Right renal pelvis (tissue), 4 donors: ENCODE measurements around the gene CETP. TPM values are rescaled to one million over a fixed set of nuclear protein-coding genes. Genes with fewer than 3 reads are reported as not detected.
"Not testable (repeated sequence)": the region's sequence is repeated elsewhere in the genome, so short reads cannot be mapped to it uniquely, and the experiment has no call there.

Source experiments
- DNase-seq, 4 donors: peaks; one replicate each; pipeline ENCODE4 v3.0.0-alpha.2; 2013; ENCODE audit warnings: low read depth in 4 of 4, low spot score in 3 of 4, missing footprints in 1 of 4
- polyA plus RNA-seq, 4 donors: library from polyadenylated mRNA; unstranded; fragments of 120-200 nt; gene quantifications; one replicate each; pipeline ENCODE4 v1.2.1, GENCODE V29; 2013; ENCODE audit not compliant: insufficient read length in 4 of 4

CETP gene
- polyA plus RNA-seq, 4 donors, result 11.6 to 16.4 (median 12.9) TPM

DNA sequence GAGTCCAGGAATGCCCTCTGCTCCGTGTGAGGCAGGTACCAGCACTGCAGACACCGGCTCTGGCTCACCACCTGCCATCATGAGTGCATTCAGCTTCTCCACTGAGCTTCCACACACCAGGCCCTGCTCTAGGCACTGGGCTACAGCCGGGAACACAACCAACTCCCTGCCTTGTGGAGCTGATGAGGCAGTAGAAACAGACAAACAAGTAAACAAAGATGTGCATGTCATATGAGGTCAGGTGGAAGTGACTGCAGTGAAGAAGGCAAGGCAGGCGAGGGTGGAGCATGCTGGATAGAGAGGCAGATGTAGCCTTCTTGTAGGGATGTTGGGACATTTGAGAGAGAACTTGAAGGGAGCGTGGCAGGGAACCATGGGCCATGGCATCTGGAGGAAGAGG, 32.6 kb downstream of the CETP start:
- no peak for DNase-seq

- no peak for DNase-seq
Measured at GRCh38 chr16:56995136-56995805, 33.5 kb downstream of the CETP start.

DNA sequence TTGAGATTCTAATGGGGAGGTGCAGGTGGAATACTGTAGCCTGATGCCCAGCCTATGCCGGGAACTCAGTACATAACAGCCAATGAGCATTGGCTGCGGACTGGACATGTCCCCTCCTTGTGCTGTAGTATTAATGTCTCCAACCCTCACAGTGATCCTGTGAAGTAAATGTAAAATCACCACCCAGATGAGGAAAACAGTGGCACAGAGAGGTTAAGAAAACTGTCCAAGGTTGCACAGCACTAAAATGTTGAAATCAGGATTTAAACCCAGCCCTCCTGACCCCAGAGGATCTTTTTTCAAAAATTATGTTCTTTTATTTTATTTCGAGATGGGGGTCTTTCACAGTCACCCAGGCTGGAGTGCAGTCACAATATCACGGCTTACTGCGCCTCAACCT, 35.5 kb downstream of the CETP start:
- DNase-seq, result no peak

DNA sequence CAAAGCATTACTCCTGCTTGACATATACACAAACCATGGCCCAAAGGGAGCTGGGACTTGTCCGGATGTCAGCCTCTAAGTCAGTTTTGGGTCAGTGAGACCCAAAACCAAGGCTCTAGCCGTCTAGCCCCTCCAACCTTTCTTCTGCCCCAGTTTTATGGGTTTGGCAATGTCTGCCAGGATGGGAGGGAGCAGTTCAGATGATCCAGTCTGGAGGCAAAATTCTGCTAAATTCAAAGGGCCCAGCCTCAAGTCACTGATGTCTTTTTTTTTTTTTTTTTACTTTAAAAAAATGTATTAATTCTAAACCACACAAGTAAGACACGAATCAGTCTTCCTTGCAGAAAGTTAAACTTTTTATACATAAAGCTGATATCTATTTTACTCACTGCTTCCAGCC, 36.2 kb downstream of the CETP start:
- no peak for DNase-seq

GRCh38 chr16:56998352-56998751, 36.6 kb downstream of the CETP start:
- no peak for DNase-seq

- no peak for DNase-seq
Measured at GRCh38 chr16:56998861-56999260, 37.1 kb downstream of the CETP start.

DNA sequence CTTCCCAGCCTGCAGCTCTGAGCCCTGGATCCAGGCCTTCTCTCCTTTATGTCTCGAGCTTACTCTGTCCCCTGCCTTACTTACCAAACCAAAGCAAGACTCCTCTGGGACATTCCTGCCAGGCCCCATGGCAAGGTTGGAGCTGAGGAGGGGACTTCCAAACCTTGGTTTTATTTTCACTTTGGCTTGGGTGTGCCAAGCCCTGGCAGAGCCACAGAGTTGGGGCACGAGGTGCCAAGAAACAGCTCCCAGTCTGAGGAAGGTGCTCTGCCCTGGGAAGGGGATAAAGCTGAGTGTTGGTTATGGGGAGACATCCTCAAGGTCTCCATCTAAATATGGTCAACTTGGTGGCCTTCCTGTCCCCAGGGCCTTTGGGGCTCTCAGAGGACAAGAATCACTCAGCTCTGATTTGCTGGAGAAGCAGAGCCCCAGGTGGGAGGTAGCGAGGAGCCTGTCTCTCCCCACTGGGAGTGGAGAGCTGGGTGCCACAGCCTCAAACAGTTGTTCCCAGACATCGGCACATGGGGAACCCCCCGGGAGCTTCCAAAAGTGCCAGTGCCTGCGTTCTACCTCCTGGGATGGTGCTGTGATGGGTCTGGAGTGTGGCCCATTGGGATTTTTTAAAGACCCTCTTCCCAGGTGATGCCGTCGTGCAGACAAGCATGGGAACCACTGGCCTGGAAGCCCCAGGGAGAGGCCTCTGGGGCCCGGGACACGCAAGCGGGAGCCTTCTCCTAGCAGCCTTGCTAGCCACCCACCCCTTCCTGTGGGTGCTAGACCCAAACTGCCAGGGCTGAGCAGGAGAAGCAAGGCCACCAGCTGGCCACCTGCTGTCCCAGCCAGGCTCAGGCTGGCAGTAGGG, 37.9 kb downstream of the CETP start:
- no peak for DNase-seq

- no peak for DNase-seq
Measured at GRCh38 chr16:57000271-57001025, 38.7 kb downstream of the CETP start.

DNA sequence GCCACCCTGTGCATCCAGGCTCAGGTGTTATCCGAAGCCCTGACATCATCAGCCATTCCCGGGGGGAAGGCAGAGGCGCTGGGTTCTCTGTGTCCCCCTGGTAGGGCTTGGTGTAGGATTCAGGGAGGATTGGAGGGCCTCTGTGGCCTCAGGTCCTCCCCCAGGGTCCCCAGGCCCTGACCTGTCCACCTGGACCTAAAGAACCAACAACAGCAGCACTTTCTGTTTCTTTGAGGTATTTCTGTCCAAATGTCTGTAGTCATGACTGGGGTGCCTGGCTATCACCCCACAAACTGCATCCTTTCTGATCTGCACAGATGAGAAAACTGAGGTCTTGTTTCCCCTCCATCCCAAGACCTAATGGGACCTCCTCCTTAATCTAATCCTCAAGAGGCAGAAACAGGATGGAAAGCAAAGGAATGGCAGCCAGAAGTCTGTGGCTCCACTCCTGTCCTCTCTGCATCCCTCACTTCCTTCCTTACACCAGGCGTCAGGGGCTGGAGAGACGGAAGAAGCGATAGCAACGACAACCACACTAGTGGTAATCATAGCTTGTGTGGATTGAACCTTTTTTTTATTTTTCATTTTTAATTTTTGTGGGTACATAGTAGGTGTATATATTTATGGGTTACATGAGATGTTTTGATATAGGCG, 39.4 kb downstream of the CETP start:
- no peak for DNase-seq

DNA sequence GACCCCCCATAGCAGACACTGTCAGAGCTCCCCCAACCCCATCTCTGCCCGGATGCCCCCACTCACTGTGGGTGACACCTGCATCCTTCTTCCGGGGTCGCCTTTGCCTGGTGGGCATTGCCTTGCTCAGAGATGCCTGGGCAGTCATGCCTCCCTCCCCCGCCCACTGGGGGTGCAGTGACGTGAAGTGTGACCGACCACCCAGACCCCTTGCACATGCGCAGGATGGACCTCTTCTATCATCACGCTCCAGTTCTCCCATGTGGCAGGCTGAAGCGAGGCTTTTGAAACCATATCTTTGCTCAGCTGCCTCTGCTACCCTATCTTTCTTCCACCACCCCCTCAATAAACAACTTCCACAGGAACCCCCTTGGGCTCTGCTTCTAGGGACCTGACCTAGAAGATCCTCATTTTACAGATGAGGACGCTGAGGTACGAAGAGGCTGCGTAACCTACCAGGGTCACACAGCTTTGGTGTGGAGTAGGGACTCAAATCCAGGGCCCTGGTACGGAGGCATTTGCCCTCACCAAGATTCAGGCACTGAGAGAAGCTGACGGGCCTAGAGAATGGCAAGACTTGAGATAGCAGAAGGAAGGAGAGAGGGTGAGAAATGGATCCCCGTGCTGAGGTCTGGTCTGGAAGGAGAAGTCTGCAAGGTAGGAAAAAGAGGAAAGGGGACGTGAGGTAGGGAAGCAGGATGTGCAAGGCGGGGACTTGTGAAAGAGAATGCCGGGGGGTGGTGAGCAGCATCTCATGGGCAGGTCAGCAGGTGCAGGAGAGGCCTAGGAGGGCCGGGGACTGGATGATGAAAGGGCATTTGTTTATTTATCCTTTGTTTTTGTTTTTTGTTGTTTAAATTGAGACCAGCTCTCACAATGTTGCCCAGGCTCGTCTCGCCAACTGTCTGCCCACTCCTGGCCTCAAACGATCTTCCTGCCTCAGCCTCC, 42.0 kb downstream of the CETP start:
- DNase-seq, result no peak

DNA sequence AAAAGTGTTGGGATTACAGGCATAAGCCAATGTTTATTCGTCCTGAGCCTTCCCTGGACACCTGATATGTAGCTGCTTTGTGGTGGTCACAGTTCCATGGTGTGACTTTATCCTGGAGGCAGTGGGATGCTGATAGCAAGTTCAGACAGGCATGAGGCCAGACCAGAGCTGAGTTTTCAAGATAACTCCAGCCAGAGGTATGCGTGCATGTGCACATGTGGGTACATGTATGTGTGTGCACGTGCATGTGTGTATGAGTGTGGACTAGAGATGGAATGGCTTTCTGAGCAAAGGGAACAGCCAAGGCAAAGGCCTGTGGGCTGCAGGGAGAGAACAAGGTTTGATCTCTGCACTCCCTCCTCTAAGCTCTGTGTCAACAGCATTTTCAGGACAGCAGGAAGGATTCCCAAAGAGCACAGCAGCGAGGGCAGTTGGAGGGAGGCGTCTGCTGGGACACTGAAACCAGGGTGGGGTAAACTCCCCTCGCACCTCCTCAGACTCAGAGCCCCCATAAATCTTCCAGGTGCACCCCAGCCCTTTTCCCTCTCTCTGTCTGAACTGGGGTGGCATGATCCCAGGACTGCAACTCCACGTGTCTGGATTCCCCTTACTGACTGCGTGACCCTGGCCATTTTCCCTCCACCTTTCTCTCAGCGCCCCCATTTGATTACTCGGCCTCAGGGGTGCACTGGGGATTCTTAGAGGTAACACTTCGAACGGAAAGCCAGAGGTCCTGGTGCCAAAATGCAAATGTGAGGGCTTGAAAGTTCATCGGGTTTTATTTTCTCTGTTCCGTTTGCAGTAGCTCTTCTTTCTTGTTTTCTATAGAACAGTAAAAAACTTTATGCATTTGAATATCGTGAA, 42.9 kb downstream of the CETP start:
- DNase-seq, result no peak

DNA sequence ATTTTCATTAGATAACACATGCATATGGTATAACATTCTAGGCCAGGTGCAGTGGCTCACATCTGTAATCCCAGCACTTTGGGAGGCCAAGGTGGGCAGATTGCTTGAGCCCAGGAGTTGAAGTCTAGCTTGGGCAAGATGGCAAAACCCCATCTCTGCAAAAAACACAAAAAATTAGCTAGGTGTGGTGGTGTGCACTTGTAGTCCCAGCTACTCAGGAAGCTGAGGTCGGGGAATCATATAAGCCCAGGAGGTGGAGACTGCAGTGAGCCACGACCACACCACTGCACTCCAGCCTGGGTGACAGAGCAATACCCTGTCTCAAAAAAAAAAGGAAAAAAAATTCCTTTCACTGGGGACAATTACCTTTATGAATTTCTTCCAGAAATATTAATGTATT, 43.8 kb downstream of the CETP start:
- DNase-seq, result not testable (repeated sequence)

DNA sequence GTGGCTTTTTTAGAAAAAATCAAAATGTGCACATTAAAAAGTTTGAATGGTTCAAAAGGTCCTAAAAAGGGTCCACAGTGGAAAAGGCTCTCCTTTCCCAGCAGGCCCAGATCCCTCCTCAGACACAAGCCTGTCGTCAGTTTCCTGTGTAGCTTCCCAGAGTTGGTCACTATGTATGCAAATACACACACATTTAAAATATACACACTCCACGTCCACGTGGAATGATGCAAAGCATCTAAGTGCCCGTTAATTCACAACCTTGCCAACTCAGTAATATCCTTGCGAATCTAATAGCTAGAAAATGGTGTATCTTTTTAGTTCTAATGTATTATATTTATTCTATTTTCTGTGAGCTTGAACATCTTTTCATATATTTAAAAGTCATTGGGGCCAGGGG, 45.3 kb downstream of the CETP start:
- no peak for DNase-seq

GRCh38 chr16:57007530-57007929, 45.8 kb downstream of the CETP start:
- no peak for DNase-seq

DNA sequence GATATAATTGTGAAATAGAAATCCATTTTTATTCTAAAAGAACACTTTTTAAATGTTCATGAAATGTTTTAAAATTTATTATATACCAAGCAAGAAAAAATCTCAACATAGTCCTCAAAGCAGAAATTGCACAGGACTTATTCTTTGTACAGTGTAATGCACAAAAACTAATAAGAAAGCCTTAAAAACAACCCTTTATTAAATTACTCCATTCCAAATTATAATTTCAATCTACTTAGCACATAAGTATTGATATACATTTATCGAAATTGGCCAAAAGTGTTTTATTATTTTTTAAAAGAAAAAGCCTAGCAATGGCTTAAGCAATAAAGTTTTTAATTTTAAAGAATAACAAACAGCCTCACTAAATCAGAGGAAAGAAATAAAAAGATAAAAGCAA, 46.7 kb downstream of the CETP start:
- no peak for DNase-seq

DNA sequence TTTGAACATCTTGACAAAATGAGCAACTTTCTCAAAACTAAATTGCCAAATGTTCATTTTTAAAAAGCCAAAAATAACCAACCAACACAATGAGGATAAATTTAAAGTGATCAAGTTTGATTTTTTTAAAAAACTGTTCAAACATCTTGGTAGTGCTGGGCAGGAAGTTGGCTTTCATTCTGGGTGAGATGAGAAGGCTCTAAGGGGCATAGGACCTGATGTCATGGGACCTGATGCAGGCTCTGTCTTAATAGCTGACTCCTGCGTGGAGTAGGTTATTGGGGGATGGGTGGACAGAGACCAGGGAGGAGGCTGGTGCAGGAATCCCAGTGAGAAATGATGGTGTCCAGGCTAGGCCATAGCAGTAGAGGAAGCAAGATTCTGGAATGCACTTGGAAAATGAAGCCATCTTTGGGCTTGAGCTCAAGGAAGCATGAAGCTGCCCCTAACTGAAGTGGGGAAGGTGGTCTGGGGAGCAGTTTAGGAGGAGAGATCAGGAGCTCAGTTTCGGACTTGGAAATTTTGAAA, 48.0 kb downstream of the CETP start:
- no peak for DNase-seq

GRCh38 chr16:57012353-57012752, 50.6 kb downstream of the CETP start:
- no peak for DNase-seq

DNA sequence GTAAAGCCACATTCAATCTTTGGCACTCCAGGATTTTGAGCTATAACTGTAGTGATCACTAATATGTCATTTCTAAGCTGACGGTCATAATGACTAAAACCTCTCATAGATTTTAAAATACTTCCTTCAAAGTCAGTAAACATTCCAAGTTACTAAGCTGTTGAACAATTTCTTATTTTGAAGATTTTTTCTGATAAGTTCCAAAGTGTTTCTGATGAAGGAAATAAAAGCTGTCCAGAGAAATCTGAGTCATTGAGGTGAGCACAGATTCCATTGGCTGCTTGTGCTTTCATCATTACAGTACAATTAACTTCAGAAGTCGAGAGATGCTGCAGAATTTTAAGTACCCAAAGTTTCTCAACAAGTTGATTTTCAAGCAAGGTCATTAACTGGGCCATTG, 51.5 kb downstream of the CETP start:
- DNase-seq, result no peak

- DNase-seq, result no peak
Measured at GRCh38 chr16:57013902-57014301, 52.2 kb downstream of the CETP start.
